Neutrophil (primary cell): Measurements from ENCODE around the gene EHD1.

Experiments used
- H3K27ac ChIP-seq: fragments of 200-600 bp; sonication (generic); 2 replicates; pipeline ENCODE4 v1.5.1; 2016; ENCODE audit warnings: mild to moderate bottlenecking, moderate library complexity
- H3K27me3 ChIP-seq: fragments of 200-600 bp; sonication (generic); 2 replicates; pipeline ENCODE4 v1.6.0; 2016; ENCODE audit warnings: mild to moderate bottlenecking
- H3K36me3 ChIP-seq: fragments of 200-600 bp; sonication (generic); 2 replicates; pipeline ENCODE4 v1.5.1; 2017
- H3K4me1 ChIP-seq, 2 experiments: fragments of 200-600 bp in 1 of 2; sonication (generic) in 1 of 2; 1 replicate in 1 of 2; 2 replicates in 1 of 2; pipeline versions ENCODE4 v1.5.1 to v1.6.1; 2013 to 2016; ENCODE audit warnings: low read depth in 1 of 2, low read length in 1 of 2, mild to moderate bottlenecking in 1 of 2, moderate library complexity in 1 of 2; ENCODE audit not compliant: control insufficient read depth in 1 of 2, insufficient read depth in 1 of 2
- H3K4me3 ChIP-seq, 2 experiments: fragments of 200-600 bp in 1 of 2; sonication (generic) in 1 of 2; 1 replicate in 1 of 2; 2 replicates in 1 of 2; pipeline ENCODE4 v1.5.1; 2013 to 2016; ENCODE audit warnings: low read depth in 1 of 2, low read length in 1 of 2, mild to moderate bottlenecking in 1 of 2, moderate library complexity in 1 of 2
- H3K9me3 ChIP-seq: fragments of 200-600 bp; sonication (generic); 2 replicates; pipeline ENCODE4 v1.5.1; 2016
- TF ChIP-seq, protein P1 (sequence below): fragments of 200-600 bp; sonication (generic); IDR thresholded peaks from 2 replicates; pipeline ENCODE4 v1.5.1; 2016; ENCODE audit warnings: antibody characterized with exemption

The EHD1 gene

DNA sequence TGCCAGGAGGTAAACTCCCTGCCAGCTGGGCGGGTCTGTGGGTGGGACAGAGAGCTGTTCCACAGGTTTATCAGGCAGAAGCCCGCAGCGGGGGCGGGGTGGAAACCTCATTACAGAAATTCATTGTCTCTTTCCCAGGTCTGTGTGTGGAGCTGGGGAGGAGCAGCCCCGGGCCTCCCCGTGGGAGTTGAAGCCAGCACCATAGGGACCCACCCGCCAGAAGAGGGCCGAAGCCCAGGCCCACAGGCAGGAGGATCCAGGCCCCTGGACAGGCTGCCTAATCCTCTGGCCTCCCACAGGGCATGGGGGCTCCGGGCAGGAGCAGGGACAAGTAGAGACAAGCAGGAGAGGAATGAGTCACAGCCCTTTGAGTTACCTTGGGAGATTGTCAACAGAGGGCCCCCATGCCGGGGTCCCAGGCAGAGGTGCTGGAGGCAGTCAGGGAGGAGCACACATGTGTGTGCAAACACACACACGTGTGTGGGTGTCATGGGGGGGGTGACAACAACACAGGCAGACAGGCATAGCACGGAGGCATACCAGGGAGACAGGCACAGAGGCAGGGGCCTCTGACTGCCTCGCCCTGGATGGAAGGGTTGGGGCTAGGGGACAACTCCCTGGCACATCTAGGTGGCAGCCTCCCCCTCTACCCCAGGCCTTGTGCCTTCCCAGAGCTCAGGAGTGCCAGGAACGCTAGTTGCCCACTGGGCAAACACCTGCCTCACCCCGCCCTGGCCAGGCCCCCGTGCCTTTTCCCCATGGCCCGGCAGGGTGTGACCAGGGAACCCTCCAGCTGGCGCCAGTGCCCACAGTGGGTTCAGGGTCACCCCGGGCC is 35.4 kb downstream of the EHD1 start:
- Histone ChIP-seq H3K27me3 (peaks cover 9% of the 10 kb centered on the region), H3K36me3 (no peaks in the 10 kb centered on the region), H3K4me1 (peaks cover 17 to 29% of the 10 kb centered on the region in 2 experiments), H3K27ac (no peak overlapping the region), H3K4me3 (no peak overlapping the region), H3K9me3 (no peaks in the 10 kb centered on the region)
- TF ChIP-seq, protein P1, sequence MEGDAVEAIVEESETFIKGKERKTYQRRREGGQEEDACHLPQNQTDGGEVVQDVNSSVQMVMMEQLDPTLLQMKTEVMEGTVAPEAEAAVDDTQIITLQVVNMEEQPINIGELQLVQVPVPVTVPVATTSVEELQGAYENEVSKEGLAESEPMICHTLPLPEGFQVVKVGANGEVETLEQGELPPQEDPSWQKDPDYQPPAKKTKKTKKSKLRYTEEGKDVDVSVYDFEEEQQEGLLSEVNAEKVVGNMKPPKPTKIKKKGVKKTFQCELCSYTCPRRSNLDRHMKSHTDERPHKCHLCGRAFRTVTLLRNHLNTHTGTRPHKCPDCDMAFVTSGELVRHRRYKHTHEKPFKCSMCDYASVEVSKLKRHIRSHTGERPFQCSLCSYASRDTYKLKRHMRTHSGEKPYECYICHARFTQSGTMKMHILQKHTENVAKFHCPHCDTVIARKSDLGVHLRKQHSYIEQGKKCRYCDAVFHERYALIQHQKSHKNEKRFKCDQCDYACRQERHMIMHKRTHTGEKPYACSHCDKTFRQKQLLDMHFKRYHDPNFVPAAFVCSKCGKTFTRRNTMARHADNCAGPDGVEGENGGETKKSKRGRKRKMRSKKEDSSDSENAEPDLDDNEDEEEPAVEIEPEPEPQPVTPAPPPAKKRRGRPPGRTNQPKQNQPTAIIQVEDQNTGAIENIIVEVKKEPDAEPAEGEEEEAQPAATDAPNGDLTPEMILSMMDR: no peak

DNA sequence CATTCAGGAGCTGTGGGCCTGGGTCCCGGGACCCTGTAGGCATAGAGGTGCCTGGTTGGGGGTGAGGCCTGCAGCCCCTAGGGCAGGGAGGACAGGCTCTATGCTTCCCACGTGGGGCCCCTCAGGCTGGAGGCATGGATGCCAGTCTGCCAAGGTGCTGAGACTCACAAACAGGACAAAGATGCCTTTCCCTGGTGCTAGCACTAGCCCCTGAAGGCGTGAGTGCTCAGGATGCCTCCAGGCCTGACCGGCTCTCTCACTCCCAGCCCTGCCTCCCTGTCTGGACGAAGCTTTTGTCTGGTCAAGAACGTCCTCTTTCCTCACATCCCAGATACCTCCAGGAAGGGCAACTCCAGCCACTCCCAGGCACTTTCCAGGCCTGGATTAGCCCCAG is 36.1 kb downstream of the EHD1 start:
- Histone ChIP-seq H3K27ac (no peak overlapping the region), H3K4me3 (no peak overlapping the region), H3K36me3 (no peaks in the 10 kb centered on the region), H3K27me3 (peaks cover 9% of the 10 kb centered on the region), H3K4me1 (peaks cover 10 to 22% of the 10 kb centered on the region in 2 experiments), H3K9me3 (no peaks in the 10 kb centered on the region)
- TF ChIP-seq, protein P1: no peak

GRCh38 chr11:64841592-64842365 is 36.6 kb downstream of the EHD1 start:
- TF ChIP-seq, protein P1: no peak
- Histone ChIP-seq H3K27ac (no peak overlapping the region), H3K9me3 (no peaks in the 10 kb centered on the region), H3K27me3 (peaks cover 9% of the 10 kb centered on the region), H3K4me1 (peaks cover 7 to 16% of the 10 kb centered on the region in 2 experiments), H3K36me3 (no peaks in the 10 kb centered on the region), H3K4me3 (no peak overlapping the region)

DNA sequence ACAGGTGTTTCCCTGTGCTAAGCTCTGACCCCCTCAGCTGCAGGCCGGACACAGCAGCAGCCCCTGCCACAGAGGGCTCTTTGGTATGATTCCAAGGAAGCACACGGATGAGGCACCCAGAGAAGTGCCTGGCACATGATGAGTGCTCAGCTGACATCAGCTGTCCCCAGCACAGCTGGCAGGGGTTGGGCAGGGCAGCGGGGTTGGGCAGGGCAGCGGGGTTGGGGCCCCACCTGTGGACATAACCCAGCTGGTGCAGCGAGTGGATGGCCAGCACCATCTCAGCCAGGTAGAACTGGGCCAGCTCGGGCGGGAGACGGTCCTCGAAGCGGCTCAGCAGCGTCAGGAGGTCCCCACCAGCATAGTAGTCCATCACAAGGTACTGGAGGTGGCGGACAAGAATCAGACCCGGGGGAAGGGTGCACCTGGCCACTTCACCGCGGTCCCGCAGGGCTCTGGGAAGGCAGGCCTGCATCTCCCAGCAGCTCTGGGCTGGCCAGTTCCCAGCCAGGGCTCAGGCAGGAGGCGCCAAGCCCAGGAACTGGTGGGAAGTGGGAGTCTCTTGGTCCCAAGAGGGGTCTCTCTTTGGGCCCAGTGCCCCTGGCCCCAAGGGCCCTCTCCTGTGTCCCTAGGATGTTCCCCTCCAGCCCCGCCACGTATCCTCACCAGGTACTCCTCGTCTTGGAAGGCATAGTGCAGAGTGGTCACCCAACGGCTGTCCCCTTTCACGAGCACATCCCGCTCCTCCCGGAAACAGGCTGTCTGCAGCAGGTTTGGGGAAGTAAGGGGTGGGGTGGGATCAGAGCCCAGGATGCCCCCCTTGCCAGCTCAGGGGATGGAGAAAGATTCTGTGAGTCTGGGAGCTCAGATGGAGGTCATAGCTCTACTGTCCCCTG is 38.3 kb downstream of the EHD1 start:
- peaks cover 9% of the 10 kb centered on the region for H3K27me3 ChIP-seq
- no peak overlapping the region for H3K4me3 ChIP-seq
- no peaks in the 10 kb centered on the region for H3K9me3 ChIP-seq
- H3K27ac ChIP-seq: no peak overlapping the region
- H3K36me3 ChIP-seq: no peaks in the 10 kb centered on the region
- TF ChIP-seq, protein P1: no peak
- H3K4me1 ChIP-seq: peaks cover 7 to 14% of the 10 kb centered on the region in 2 experiments

DNA sequence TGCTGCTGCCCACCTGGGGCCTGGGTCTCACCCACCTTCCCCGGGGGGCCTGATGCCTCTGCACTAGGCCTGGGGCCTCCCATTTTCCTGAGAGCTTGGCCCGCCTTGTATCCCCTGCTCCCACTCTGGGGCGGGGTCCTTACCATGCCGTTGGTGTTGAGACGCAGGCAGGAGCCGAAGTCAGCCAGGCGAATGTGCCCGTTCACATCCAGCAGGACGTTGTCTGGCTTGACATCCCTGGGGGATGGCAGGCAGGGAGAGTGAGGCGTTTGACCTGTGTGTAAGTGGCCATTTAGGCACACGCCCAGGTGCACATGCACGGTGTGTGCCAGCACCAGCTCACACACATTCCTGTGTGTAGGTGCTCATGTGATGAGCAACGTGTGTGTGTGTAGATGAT is 39.1 kb downstream of the EHD1 start:
- peaks cover 4 to 6% of the 10 kb centered on the region in 2 experiments for H3K4me1 ChIP-seq
- H3K9me3 ChIP-seq: no peaks in the 10 kb centered on the region
- H3K27me3 ChIP-seq: peaks cover 9% of the 10 kb centered on the region
- TF ChIP-seq, protein P1: no peak
- H3K27ac ChIP-seq: no peak overlapping the region
- no peaks in the 10 kb centered on the region for H3K36me3 ChIP-seq
- H3K4me3 ChIP-seq: no peak overlapping the region
